Fibroblast of skin of left quadriceps (primary cell): ENCODE results near the gene PWWP2B.

ENCODE experiments used
- DNase-seq, 2 experiments: peaks; one replicate each; pipeline ENCODE4 v3.0.0-alpha.2; 2013; ENCODE audit warnings: low read depth in 2 of 2

The PWWP2B gene

DNA sequence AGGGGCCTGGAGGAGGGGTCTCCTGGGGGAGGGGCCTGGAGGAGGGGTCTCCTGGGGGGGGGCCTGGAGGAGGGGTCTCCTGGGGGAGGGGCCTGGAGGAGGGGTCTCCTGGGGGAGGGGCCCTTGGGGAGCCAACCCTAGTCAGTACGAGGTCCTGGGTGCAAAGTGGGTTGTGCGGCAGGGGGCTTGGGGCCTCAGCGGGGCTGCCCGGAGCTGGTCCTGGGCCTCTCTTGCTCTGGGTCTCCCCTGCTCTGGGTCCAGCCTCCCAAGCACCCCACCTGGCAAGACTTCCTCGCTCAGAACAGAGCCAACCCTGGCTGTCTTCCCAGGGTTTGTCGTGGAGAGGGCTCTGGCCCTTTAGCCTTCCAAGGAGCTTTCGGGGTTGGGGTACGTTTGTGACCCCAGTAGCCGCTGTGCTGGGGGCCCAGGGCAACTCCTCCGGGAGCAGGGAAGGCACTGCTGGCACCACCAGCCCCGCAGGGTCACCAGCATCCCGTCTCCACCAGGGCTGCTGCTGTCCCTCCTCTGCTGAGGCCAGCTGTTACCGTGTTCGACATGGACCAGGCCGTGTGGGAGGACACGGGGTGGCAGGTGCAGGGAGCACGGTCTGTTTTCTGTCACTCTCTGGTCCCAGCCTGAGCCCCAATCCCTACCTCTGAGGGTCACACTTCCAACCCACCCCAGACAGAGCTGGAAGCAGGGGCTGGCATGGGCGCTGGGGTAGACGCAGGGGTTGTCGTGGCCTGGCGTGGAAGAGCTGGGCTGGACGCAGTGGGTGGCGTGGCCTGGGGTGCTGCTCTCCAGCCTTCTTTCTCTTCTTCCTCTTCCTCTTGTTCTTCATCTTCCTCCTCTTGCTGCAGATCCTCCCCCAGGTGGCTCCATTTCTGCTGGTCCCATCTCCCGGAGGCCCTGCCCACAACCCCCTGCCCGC is 22.8 kb downstream of the PWWP2B start:
- DNase-seq: no peak

DNA sequence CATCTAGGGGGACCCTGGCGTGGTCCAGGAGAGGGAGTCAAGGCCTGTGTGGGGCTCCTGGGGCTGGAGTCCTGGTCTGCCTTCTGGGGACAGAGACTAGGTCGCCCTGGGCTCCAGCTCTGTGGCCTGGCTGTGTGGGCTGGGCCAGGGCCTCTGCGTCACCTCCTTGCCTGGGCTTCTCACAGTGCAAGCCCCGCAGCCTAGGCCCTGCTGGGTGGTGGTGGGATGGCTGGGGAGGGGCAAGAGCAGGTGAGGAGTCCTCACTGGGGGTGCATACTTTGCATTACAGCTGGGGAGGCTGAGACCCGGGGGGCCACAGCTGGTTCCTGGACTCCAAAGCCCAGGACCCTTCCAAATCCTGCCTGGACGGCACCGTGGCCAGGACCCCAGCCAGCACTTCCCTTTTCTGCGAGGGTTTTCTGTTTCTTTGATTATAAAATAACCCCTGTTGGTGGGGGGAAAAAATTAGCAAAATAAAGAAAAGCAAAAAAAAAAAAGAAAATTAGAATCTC is 23.5 kb downstream of the PWWP2B start:
- DNase-seq: no peak

DNA sequence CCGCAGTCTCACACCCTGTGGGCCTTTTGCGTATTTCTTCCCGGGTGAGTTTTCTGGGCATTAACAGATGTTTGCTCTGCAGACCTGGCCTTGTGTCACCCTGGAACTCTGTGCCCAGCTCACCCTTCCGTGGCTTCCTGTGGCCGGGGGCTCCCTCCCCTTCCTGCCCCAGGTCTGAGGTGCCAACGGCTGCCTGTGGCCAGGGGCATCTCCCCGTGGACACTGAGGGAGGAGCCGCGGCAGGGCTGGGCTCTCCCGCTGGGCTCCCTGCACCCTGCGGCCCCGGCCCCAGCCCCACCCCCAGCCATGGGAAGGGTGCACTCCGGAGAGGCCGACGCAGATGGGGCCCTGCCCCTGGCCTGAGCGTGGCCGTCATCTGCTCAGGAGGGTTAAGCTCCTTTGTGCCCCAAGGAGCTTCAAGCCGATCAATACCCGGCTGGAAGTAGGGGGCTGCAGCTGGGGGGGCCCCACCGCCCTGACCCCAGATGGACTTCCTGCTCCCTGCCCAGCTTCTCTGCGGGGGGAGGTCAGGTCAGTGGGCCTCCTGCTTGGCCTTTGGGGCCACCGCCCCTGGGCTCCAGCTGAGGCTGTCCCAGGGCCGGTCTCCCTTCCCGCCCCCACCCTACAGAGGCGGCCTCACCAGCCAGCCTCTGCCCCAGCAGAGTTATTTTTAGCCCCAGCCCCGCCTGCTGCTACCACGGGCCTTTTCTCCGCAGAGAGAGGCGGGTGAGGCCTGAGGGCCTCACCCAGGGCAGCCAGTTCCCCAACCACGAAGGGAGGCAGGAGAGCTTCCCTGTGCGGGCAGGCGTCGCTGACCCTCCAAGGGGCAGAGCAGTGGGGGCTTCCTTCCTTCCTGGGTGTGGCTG is 24.2 kb downstream of the PWWP2B start:
- no peak for DNase-seq

DNA sequence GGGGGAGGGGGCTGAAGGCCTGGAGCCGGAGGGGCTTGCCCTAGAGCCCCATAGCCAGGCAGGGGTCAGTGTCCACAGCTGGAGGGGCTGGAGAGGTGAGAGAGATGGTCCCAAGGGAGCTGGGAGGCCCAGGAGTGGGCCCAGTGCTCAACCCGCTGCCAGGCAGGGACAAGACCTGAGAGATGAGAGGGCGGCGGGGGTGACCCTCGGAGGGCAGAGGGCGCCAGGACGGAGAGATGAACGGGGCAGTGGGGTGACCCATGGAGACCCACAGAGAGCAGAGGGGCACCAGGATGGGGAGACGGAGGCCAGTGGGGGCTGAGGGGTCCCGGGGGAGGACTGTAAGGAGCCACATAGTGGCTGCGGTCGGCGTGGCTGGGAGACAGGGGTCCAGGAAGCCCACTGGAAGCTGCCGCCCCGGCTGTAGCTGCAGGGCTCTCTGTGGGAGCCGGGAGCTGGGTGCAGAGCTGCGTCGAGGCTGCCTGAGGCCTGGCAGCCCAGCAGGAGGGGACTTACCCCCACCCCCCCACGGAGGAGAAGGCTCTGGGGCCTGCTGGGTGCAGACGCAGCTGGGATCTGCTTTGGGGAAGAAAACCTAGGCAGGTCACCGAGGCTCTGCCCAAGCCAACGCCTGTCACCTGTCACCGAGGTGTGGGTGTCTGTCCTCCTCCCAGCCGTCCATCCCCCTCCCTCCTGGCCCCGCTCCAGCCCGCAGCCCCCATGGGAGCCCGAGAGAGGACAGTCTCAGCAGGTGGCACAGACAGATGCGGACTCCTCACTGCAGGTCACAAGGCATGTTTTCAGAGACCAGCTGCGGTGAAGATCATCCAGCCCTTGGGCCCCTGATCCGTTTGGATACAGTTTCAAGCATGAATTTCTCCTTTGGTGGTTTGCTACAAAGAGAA is 25.1 kb downstream of the PWWP2B start:
- DNase-seq: no peak

DNA sequence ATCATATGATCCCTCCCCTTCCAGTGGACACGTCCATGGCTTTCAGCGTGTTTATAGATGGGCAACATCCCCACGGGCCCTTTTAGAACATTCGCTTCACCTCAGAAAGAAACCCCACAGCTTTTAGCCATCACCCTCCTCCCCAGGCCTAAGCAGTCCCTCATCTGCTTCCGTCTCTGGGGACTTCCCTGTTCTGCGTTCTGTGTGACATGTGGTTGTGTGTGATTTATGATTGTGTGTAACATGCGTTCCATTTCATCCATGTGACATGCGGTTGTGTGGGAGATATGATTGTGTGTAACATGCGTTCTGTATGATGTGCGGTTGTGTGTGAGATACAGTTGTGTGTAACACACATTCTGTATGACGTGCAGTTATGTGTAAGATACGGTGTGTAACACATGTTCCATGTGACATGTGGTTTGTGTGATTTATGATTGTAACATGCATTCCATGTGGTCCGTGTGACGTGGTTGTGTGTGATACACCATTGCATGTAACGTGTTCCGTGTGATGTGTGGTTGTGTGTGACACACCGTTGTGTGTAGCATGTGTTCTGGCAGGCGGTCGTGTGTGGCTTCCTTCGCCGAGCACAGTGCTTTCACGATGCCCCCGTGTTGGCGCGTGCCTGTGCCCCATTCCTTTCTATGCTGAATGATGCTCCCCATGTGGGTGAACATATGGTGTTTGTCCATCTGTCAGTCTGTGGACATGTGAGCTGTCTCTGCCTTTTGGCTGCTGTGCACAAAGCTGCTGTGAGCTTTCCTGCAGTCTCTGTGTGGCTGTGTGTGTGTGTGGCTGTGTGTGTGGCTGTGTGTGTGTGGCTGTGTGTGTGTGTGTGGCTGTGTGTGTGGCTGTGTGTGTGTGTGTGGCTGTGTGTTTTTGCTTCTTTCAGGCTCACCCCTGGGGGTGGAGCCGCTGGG is 26.2 kb downstream of the PWWP2B start:
- no peak for DNase-seq

DNA sequence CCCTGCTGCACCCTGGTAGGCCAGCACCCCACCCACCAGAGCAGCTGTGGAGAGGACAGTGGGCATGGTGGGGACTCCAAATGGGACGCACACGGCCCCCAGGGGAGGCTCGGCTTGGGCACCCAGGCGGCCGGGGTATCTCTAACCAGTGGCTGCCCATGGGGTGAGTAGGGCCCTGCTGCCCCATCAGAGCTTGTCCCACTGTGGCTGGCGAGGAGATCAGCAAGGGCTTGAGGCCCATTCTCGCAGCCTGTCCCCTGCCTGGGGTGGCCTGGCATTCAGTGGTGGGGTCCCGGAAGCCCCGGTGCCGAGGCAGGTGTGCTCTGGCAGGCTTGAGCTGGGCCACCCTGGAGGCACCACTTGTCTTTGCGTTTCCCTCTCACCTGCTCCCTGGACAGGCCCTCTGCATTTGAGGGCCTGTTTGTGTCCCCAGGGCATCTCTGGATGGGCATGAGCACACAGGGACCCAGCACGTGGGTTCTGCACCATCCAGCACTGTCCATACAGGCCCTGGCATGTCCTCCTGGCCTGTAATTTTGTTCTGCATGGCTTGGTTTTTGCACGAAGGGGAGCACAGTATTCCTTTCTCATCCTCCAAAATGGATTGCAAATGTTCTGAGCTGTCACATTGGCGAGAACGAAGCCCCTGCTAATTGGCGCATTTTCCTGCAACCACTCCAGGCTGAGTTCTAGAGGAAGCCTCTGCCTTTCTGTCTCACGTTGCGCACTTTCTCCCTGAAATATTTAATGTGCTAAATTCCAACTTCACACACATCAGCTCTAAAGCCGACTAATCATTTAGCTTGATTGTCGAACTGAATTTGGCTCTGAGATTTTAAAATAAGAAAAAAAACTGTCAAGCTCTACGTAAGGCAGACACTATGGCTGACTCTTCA is 27.2 kb downstream of the PWWP2B start:
- no peak for DNase-seq

DNA sequence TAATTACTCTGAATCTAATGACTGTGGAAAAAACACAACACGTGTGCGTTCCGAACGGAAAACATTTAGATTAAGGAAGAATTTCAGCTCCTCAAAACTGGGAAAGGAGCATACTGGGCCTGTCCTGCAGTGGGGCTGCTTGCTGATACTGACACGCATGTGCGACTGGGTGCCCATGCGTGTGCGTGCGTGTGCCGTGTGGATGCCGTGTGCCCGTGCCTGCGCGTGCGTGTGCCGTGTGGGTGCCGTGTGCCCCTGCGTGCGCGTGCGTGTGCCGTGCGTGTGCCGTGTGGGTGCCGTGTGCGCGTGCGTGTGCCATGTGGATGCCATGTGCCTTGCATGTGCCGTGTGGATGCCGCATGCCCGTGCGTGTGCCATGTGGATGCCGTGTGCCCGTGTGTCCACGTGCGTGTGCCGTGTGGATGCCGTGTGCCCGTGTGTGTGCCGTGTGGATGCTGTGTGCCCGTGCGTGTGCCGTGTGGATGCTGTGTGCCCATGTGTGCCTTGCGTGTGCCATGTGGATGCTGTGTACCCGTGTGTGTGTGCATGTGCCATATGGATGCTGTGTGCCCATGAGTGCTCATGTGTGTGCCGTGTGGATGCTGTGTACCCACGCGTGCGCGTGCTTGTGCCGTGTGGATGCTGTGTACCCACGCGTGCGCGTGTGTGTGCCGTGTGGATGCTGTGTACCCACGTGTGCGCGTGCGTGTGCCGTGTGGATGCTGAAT is 28.2 kb downstream of the PWWP2B start:
- DNase-seq: no peak

DNA sequence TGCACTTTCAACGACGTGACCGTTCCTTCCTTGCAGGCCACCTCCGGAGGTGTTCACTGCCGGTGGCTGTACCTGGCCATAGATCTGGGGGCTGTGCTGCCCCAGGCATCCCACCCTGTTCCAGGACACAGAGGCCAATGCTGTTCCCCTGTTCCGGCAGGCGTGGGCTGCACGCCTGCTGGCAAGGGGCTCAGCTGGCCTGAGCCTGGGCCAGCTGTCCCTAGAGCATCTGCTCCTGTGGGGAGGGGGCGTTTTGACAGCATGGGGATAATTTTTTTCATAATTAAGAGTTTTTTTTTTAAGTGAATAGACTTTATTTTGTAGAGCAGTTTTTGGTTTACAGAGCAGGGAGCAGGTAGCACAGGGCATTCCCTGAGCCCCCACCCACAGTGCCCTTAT is 28.8 kb downstream of the PWWP2B start:
- no peak for DNase-seq

DNA sequence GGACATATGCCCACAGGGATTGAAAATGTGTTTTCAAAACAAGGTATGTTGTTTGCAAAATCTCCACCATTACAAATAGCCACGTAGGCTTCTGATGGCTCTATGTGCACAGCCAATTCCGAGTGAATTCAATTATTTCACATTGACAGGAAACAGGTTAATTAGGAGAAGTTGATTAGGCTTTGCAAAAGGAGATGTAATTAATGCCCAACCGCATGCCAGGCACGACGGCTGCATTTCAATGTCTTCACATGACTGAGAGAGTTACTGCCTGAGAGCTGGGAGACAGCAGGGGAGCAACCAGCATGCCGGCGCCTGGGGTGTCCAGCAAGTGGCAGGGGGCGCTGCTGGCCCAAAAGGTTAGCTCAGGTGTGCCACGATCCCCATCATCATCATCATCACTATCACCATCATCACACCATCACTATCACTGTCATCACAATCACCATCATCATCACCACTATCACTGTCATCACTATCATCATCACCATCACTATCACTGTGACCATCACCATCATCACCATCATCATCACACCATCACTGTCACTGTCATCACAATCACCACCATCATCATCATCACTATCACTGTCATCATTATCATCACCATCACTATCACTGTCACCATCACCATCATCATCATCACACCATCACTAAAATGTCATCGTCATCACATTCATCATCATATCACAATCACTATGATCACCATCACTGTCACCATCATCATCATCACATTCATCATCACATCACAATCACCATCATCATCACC is 30.2 kb downstream of the PWWP2B start:
- DNase-seq: no peak

DNA sequence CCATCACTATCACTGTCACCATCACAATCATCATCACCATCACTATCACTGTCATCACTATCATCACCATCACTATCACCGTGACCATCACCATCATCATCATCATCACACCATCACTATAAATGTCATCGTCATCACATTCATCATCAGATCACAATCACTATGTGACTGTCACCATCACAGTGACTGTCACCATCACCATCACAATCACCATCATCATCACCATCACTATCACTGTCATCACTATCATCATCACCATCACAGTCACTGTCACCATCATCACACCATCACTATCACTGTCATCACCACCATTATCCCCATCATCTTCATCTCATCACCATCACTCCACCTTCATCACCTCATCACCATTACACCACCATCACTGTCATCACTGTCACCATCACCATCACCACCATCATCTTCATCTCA is 31.0 kb downstream of the PWWP2B start:
- no peak for DNase-seq

DNA sequence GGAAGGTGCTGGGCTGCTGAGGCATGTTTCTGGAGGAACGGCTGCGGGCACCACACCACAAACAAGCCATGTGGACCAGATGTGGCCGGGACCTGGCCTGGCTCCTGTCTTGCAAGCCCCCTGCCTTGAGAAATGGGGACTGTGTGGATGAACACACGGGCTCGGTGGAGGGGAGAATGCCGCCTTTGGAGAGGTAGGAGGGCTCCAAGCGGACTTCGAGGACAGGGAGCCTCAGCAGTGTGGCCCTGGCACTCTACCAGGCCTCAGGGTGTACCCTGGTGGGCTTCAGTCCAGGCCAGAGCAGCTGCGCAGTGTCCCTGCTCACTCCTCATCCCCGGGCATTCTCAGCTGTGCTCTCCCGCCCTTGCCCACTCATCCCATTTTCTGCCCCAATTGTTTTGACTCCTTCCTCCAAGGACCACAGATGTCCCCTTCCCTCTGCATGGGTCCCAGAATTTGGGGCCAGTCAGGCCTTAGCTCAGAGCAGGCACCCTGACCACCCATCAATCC is 31.5 kb downstream of the PWWP2B start:
- no peak for DNase-seq

DNA sequence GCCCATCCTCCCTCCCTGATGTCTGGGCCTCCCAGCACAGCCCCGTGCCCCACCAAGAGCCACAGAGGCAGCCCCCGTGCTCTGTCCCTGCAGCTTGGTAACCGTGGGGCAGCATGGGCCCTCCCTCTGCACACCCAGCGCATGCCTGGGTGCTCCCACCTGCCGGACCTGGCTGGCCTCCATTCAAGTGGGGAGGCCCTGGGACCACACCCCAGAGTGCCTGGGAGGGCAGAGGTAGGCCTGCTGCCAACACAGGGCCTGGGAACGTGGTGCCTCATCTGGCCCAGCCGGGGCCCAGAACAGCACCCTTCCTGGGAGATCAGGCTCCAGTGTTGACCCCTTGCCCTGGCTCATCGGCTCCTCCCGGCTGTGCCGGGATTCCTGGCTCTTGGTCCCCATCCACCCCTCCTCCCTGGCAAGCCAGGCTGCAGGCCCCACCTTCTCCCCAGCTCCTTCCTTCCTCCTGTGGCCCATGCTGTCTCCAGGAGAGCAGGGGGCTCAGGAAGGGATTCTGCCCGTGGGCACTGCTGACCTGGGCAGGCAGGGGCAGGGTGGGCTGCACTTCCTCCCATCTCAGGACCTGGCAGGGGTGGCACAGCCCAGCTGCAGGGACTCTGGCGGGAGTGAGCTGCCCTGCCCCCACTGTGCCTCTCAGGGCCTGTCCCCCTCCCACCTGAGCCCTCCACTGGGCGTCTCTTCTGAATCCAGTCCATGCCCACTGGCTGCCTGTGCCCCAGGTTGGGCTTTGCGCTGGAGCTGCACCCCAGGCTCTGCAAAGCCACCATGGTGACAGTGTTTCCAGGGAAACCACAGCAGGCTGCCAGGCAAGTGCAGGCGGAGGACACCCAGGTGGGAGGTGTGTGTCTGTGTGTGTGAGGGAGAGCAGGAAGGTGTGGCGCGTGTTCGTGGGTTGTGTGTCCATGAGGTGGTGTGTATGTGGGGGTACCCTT is 32.6 kb downstream of the PWWP2B start:
- no peak for DNase-seq

DNA sequence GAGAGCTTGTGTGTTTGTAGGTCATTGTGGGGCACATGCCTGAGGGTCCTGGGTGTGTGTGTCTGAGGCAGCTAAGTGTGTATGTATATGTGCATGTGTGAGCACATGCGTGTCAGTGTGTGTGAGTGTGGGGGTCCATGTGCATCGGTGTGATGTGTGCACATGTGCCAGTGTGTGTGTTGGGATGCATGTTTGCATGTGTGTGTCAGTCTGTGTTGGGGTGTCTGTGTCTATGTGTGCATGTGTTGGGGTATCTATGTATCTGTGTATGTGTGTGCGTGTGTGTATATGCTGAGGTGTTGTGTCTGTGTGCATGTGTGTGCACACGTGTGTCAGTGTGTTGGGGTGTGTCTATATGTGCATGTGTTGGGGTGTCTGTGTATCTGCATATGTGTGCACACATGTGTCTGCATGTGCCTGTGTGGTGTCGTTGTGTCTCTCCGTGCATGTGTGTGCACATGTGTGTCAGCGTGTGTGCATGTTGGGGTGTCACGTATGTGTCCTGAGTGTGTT is 33.3 kb downstream of the PWWP2B start:
- DNase-seq: no peak

DNA sequence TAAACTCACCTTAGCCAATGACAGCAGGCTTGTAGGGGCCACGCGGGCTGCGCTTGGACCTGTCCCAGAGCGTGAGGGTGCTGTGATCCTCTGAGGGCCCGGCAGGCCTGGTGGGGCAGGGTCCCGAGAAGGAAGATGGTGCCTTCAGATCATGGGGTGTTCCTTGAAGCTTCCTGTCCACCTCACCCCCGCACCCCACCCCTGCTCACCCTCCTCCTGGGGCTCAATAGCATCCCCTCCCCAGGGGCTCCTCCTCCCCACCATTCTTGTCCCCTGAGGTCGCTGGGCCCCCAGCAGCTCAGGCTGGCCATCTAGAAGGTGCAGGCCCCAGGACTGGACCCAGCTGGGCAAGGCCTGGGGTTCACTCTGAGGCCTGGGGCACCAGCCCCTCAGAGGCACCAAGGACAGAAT is 33.9 kb downstream of the PWWP2B start:
- no peak for DNase-seq

DNA sequence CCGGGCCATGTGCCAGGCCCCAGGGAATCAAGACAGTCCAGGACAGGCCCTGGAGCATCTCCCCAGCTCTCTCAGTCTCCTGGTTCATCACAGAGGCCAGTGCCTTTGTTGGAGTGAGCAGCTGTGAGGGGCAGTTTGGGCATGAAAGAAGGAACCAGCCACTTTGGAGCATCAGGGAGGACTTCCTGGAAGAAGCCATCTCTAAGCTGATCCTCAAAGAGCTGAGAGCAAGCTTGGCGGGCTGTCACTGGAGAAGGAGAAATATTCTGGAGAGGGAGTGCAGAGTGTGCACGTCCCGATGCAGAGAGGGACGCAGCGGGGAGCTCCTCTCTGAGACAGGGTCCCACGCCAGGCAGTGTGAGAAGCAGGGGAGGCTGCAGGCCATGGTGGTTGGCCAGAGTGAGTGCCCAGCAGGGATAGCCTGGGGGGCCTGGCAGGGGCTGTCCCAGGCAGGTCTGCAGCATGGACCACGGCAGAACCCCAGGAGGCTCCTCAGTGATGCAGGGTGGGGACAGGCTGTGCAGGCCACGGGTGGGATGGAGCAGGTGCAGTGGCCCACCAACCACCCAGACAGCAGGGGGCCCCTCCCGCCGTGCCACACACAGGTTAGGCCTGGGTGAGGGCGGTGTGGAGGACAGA is 34.7 kb downstream of the PWWP2B start:
- DNase-seq: no peak

DNA sequence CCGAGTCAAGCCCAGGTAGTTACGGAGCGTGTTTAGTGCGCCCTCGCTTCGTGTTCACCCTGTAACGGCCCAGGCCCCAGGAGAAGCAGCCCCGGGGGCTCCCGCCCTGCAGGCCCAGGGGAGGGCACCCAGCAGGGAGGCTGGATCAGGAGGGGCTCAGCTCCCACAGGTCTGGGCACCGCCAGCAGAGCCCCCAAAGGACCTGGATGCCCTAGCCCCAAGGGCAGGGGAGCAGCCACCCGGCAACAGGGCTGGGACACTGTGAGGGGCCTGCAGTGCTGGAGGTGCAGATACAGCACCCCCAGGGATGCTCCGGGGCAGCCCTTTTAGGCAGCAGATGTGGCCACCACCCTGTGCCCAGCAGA is 35.2 kb downstream of the PWWP2B start:
- no peak for DNase-seq
